KG1 (cell line): ENCODE data around the gene ACVRL1.

Source experiments
- DNase-seq: peaks from one replicate; lab custom pipeline; 2025; lab: John Stamatoyannopoulos, UW

The ACVRL1 gene

DNA sequence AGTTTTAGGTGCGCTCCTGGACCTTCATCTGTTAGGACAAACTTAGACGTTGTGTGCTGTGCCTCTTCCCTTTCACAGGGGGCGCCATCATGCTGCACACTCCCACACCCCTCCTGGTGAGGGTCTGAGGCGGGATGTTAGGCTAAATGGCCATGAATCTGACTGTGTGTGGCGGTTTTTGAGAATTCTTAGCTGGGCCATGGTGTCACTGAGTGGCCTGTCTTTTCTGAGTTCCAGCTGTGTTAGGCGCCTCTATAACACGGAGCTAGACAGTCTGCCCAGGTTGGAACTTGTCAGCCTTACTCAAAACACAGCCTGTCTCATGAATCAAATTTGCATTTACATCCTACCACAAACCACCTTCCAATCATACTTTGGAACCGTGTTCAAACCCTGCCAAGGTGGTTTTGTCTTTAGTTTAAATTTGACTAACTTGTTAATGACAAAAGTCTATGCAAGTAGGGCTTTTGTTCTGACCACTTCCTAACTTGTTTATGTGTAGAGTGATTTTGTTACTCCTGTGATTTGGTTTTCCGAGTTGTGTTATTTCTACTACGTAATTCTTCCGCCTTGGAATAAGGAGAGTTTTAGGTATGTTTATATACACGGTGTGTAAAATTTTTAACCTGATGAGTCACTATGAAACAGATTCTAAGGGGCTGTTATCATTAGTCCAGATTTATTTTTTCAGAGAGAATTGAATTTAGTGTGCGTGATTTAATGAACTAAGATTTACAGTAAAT, 63.8 kb downstream of the ACVRL1 start:
- DNase-seq, result no peak

DNA sequence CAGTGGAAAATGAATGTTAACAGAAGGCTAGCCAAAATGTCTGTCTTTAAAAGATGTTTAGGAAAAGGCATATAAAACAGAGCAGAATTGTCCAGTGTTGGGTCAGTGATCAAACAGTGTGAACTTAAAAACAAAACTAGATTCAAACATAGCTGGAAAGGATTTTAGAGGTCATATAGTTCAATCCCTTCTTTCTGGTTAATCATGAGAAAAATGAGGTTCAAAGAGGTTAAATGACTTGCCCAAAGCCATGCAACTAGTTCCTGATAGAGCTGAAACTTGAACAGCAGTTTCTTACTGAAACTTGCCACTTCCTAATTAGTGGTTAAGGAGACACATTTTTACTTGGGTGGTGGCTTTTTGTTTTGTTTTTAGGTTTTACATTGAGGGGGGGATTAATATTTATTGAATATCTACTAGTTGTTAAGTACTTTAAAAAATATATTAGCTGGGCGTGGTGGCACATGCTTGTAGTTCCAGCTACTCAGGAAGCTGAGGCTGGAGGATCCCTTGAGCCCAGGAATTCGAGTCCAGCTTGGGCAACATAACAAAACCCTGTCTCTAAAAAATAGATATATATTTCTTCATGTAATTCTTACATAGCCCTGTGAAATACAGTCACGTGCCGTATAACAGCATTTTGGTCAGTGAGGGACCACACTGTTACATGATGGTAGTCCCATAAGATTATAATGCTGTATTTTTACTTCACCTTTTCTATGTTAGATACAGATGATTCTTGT, 64.5 kb downstream of the ACVRL1 start:
- DNase-seq, result no peak

DNA sequence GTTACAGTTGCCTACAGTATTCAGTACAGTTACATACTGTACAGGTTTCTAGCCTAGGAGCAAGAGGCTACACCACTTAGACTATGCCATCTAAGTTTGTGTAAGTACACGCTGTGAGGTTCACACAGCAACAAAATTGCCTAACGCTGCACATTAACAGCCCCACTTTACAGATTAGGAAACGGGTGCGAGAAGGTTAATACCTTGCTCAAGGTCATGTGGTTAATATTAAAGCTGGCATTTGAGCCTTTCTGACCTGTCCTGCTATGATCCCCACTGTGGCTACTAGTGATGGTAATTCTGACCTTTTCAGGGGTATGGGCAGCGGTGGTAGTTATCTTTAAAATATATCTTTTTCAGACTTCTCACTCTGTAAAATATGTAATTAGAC, 65.1 kb downstream of the ACVRL1 start:
- DNase-seq, result no peak

DNA sequence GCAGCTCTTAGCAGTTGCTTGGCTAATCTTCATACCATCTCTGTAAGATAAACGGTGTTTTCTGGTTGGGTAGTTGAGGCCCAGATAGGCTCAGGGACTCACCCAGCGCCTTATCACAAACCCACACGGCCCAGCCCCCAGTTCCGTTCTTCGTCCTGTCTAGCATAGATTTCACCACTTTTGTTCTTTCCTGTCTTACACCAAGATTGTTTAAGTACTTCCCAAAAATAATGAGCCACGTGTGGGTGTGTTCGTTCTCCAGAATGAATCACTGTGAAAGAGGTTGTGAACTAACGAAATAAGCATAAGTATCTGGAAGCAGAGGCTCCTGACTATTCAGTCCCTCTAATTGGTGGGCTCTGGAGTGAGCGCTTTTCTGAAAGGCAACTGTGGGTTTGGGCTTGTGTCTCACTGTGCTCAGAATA, 65.6 kb downstream of the ACVRL1 start:
- DNase-seq, result peak; percentile 17
